ENCODE data around the gene AKTIP.
A peak's percentile ranks its signal among the peaks of the same experiment; 100 is the strongest.
"Not testable (repeated sequence)": the region's sequence is repeated elsewhere in the genome, so short reads cannot be mapped to it uniquely, and the experiment has no call there.

Gene AKTIP

GRCh38 chr16:53502331-53503269 lies at the start of gene AKTIP:
Gene AKTIP (minus strand): TSS chr16:53503209. CDS start chr16:53500259, 2,950 bp downstream.
- no peak for DNase-seq (ENCODE audit: low read depth)
- peak within 1 kb of the TSS; percentile 91 for H3K4me3 ChIP-seq (ENCODE audit: low read depth, low read length)
- TF ChIP-seq CTCF (IDR thresholded peaks at IDR 0.05; ENCODE audit: low read depth, low read length, missing control alignments) = no peak

- no peak overlapping the region for H3K4me3 ChIP-seq (ENCODE audit: low read depth, low read length)
- peak; percentile 36 for DNase-seq (ENCODE audit: low read depth)
- peak; percentile 75 for TF ChIP-seq CTCF (IDR thresholded peaks at IDR 0.05; ENCODE audit: low read depth, low read length, missing control alignments)
These were observed 47.1 kb upstream of the AKTIP start for GRCh38 chr16:53549970-53550690.

GRCh38 chr16:53546988-53547391 lies 44.0 kb upstream of the AKTIP start:
- DNase-seq (ENCODE audit: low read depth) = no peak
- TF ChIP-seq CTCF (IDR thresholded peaks at IDR 0.05; ENCODE audit: low read depth, low read length, missing control alignments) = peak; percentile 74
- no peak overlapping the region for H3K4me3 ChIP-seq (ENCODE audit: low read depth, low read length)

GRCh38 chr16:53545433-53545832 lies 42.4 kb upstream of the AKTIP start:
- no peak for TF ChIP-seq CTCF (IDR thresholded peaks at IDR 0.05; ENCODE audit: low read depth, low read length, missing control alignments)
- no peak overlapping the region for H3K4me3 ChIP-seq (ENCODE audit: low read depth, low read length)
- DNase-seq (ENCODE audit: low read depth) = no peak

GRCh38 chr16:53542283-53542682 lies 39.3 kb upstream of the AKTIP start:
- TF ChIP-seq CTCF (IDR thresholded peaks at IDR 0.05; ENCODE audit: low read depth, low read length, missing control alignments) = no peak
- DNase-seq (ENCODE audit: low read depth) = no peak
- H3K4me3 ChIP-seq (ENCODE audit: low read depth, low read length) = no peak overlapping the region

- no peak overlapping the region for H3K4me3 ChIP-seq (ENCODE audit: low read depth, low read length)
- no peak for DNase-seq (ENCODE audit: low read depth)
- TF ChIP-seq CTCF (IDR thresholded peaks at IDR 0.05; ENCODE audit: low read depth, low read length, missing control alignments) = no peak
These were observed 38.3 kb upstream of the AKTIP start for GRCh38 chr16:53541326-53541725.

- DNase-seq (ENCODE audit: low read depth); H3K4me3 ChIP-seq (ENCODE audit: low read depth, low read length): not testable (repeated sequence)
These were observed 37.0 kb upstream of the AKTIP start for GRCh38 chr16:53539759-53540718.

- not testable (repeated sequence) for H3K4me3 ChIP-seq (ENCODE audit: low read depth, low read length); DNase-seq (ENCODE audit: low read depth)
These were observed 36.3 kb upstream of the AKTIP start for GRCh38 chr16:53539346-53539745.

Measured in GM12864 (cell line).